GM19351 (cell line): Measurements from ENCODE around the gene SESN1.

Source experiments
- ATAC-seq: cut with Tn5 transposase; IDR thresholded peaks from one replicate; pipeline ENCODE4 v1.9.1; 2021; ENCODE audit warnings: mild to moderate bottlenecking, moderate library complexity; ENCODE audit not compliant: unreplicated experiment

SESN1 gene

DNA sequence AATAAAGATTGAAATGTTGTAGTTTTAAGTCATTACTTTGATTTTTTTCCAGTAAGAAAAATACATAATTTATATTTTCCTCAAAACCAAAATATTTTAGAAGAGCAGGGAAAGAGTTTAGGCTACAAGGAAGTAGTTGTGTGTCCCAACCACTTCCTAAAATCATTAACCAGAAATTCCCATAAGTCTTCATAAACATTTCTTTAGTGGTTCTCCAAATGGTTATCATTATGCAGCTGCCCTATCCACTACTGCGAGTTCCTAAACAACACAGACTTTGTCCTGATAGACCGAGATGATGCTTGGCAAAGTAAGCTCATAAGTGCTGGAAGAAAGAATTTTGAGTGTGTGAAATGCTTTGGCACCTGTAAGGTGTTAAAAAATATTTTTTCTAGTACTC is 152.8 kb downstream of the SESN1 start:
- ATAC-seq, result no peak

DNA sequence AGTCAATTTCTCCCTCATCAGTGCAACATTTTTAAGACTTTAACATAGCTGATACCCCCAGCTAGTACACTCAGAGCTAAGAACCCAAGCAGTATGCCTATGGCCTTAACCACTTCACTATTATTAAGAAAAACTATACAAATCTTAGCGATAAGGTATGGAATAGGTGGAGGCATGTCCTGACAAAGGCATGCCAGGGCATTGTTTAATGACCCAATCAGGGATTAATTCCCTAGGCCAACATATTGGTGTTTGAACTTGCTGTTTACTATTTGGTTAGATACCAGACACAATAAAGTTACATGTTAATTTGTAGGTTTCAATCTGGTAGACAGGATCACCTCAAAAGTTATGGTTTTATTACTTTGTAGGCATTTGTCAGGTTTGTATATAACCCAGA is 153.4 kb downstream of the SESN1 start:
- no peak for ATAC-seq

DNA sequence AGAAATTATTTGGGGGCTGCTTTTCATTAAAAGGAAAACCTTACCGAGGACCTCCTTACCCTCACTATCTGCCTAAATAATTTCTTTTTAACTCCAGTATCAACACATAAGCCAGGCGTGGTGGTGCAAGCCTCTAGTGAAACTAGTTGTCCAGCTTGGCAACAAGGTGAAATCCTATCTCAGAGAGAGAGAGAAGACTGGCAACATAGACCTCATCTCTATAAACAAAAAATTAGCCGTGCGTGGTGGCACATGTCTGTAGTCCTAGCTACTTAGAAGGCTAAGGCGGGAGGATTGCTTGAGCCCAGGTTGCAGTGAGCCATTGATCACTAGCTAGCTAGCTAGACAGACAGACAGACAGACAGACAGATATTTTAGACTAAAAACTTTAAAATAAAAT is 153.9 kb downstream of the SESN1 start:
- no peak for ATAC-seq

DNA sequence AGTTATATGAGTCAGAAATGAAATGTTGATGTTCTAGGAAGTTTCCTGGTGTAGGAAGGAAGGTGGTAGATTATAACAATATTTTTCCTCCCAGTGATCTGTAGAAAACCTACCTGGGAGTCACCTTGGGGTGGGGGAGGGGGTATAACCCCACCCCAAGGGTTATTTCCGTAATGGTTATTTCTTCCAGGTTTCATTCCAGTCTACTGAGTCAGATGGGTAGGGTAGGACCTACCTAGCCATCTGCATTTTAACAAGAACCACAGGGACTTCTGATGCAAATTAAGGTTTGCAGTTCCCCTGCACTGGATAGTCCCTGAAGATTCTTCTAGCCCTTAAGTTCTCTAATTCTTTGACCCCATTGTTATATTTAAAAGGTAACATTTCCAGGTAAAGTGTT is 157.5 kb downstream of the SESN1 start:
- no peak for ATAC-seq
